ENCODE data around the gene ATP6V1G3.

DNA sequence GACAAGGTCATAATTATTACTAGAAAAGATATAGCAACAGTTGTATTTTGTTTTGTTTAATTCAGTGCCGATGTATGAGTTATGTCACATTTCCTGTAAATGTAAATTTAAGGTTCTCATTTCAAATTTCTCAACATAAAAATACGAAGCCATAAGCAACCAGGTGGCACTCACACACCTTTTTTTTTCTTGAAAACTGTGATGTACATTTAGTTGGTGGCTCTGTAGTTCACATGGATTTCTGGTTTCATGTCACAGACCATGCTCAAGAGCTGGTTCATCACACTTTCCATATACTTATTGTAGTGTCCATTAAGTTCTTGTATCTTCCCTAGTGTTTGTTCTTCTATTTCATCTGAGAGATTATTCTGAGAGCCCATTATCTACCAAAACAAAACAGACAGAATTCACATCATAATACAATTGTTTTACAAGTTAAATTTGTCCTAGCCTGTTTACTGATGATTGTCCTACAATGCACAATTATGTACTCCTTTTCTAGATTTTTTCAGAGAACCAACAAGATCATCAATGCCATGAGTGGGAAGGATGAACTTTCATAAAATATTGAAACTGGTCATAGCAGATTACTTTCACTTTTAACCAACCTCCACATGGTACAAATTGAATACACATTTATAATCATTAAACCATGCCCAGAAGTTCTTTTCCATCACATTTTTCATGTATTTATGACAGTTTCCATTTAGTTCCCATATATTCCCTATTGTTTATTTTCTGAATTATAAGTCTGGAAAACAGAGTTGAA lies 17.1 kb downstream of the ATP6V1G3 start:
- TF ChIP-seq, protein P1, sequence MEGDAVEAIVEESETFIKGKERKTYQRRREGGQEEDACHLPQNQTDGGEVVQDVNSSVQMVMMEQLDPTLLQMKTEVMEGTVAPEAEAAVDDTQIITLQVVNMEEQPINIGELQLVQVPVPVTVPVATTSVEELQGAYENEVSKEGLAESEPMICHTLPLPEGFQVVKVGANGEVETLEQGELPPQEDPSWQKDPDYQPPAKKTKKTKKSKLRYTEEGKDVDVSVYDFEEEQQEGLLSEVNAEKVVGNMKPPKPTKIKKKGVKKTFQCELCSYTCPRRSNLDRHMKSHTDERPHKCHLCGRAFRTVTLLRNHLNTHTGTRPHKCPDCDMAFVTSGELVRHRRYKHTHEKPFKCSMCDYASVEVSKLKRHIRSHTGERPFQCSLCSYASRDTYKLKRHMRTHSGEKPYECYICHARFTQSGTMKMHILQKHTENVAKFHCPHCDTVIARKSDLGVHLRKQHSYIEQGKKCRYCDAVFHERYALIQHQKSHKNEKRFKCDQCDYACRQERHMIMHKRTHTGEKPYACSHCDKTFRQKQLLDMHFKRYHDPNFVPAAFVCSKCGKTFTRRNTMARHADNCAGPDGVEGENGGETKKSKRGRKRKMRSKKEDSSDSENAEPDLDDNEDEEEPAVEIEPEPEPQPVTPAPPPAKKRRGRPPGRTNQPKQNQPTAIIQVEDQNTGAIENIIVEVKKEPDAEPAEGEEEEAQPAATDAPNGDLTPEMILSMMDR (IDR thresholded peaks at IDR 0.05): peak; percentile 28
- no peak for TF ChIP-seq EZH2 (IDR thresholded peaks at IDR 0.05; ENCODE audit: borderline replicate concordance, insufficient read depth, low read depth, low read length, poor library complexity, severe bottlenecking)

Measured in B cell (primary cell).